Uterus (tissue), 2 donors: ENCODE data around the gene KRT222.

Experiments
- POLR2A ChIP-seq, 2 donors: fragments of 450-650 bp; IDR thresholded peaks; one replicate each; pipeline ENCODE4 v1.6.1; 2016; ENCODE audit warnings: antibody characterized with exemption in 2 of 2, mild to moderate bottlenecking in 1 of 2, moderate library complexity in 1 of 2
- TF ChIP-seq, protein P1 (sequence below), 4 experiments: fragments of 200-600 bp in 2 of 4; fragments of 450-650 bp in 2 of 4; sonication (generic) in 2 of 4; IDR thresholded peaks; one replicate each; pipeline ENCODE4 v1.5.1; 2016 to 2019; ENCODE audit warnings: antibody characterized with exemption in 4 of 4, mild to moderate bottlenecking in 2 of 4, moderate library complexity in 1 of 4

DNA sequence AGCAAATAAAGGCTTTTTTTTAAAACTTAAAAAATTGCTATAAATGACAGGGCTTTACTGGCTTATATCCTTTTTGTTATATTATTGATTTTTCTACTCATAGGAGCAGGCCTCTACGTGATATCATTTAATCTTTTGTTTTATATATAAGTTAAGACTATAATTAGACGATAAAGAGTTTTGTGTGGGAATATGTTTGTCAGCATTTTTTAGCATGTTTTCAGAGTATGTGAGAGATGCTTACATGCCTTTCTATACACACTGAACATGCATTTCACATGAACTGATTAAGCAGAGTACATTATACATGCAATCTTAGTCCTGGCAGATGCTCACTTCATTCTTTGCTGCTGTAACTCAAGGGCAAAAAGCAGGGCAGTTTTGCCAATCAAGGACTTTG, 7.7 kb upstream of the KRT222 start:
- TF ChIP-seq POLR2A (IDR thresholded peaks at IDR 0.05), result no peak
- TF ChIP-seq, protein P1, sequence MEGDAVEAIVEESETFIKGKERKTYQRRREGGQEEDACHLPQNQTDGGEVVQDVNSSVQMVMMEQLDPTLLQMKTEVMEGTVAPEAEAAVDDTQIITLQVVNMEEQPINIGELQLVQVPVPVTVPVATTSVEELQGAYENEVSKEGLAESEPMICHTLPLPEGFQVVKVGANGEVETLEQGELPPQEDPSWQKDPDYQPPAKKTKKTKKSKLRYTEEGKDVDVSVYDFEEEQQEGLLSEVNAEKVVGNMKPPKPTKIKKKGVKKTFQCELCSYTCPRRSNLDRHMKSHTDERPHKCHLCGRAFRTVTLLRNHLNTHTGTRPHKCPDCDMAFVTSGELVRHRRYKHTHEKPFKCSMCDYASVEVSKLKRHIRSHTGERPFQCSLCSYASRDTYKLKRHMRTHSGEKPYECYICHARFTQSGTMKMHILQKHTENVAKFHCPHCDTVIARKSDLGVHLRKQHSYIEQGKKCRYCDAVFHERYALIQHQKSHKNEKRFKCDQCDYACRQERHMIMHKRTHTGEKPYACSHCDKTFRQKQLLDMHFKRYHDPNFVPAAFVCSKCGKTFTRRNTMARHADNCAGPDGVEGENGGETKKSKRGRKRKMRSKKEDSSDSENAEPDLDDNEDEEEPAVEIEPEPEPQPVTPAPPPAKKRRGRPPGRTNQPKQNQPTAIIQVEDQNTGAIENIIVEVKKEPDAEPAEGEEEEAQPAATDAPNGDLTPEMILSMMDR (IDR thresholded peaks at IDR 0.05), result no peak
